Stimulated activated CD4-positive, alpha-beta T cell treated with anti-CD3 and anti-CD28 coated beads, Interleukin-15, amount 100 ng/mL, for 48 hours (primary cell): ENCODE measurements around the gene RUFY1.

Experiments
- DNase-seq, 2 donors: peaks; one replicate each; pipeline ENCODE4 v3.0.0-alpha.2; 2020; ENCODE audit warnings: low read depth in 2 of 2

RUFY1 gene

DNA sequence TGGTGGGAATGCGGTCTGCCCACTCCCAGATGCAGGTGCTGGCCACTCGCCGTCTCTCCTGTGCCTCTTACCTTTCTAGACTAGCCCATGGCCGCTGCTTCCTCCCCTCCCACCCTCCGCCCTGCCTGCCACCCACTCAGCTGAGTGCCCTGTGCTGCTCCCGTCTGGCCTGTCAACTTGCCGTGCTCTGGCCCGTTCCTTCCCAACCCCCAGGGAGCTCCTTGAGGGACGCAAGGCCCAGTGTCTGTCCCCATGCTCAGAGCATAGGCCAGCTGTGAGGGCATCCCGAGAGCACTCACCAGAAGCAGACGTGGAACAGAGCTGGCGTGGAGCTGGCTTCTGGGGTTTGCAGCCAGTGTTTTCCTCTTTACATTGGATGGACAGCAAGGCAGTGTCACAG lies 53.0 kb downstream of the RUFY1 start:
- no peak for DNase-seq

- DNase-seq, result no peak
Observed at GRCh38 chr5:179605026-179605833, 54.9 kb downstream of the RUFY1 start.

DNA sequence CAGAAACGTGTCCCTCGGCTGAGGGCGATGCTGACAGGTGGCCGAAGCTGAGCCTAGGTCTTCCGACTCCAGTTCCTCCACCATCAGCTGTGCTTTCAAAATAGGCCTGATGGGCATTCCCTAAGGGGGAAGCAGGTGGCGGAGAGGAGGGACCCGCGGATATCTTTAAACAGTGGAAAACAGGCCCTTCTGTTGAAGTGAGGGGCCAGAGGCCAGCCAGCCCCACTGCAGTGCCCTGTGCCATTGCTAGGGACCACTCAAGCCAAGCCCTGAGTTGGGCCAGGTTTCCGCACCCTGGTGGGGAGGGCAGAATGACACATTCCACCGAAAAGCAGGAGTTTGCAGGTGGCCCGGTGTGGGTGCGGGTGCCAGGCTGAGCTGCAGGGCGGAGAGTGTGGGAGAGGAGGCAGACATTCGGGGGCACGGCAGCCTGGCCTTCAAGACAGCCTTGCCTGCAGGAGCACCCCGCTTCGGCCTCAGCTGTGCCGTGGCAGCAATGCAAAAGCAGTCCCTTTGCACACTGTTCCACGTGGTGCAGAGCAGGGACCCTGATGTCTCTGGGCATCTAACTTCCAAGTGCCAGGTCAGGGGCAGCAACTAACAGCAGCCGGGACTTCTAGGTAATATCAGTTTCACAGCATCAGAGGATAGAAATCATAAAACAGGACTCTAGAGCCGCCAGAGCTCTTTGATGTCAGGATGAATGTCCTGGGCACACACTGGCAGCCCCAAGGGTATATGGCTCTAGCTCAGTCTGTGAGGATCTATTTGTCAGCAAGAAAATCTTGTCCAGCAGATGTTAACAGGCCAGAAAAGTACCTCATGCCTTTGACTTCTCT lies 55.9 kb downstream of the RUFY1 start:
- DNase-seq, result no peak

- no peak for DNase-seq
Observed at GRCh38 chr5:179606910-179607159, 56.5 kb downstream of the RUFY1 start.

GRCh38 chr5:179607160-179607931 lies 57.0 kb downstream of the RUFY1 start:
- DNase-seq, result no peak

GRCh38 chr5:179608131-179608581 lies 57.8 kb downstream of the RUFY1 start:
- no peak for DNase-seq

DNA sequence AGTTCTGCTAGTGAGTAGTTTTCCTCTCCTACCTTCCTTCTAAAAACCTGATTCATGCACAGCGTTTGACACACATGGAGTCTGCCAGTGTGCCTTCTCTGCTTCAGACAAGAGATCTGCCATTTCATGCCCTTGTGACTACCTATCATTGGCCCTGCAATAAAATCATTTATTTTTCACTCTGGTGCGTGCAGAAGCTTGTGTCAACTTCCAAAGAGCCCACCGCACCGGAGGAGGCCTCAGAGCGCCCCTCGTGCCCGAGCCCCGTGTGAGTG lies 59.4 kb downstream of the RUFY1 start:
- no peak for DNase-seq

GRCh38 chr5:179610109-179610902 lies 60.0 kb downstream of the RUFY1 start:
- DNase-seq, result no peak

GRCh38 chr5:179610903-179611265 lies 60.5 kb downstream of the RUFY1 start:
- DNase-seq, result no peak

- DNase-seq, result no peak
Observed at GRCh38 chr5:179612577-179613459, 62.5 kb downstream of the RUFY1 start.

DNA sequence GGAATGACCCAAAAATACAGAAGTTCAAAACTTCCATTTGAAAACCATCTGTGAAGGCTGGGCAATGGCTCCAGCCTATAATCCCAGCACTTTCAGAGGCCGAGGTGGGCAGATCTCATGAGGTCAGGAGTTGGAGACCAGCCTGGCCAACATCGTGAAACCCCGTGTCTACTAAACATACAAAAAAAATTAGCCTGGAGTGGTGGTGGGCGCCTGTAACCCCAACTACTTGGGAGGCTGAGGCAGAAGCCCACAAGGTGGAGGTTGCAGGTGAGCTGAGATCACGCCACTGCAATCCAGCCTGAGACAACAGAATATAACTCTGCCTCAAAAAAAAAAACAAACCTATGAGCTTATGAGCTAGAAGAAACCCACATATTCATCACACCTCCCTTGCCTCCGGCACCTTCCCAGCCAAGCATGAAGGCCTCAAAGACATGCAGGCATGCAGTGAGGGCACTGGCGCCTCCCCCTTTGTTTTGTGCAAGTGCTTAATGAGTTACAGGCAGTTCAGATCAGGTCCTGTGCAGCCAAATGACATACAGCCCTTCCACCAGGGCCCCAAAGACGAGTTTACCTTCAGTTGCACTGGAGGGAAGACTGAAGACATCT lies 63.2 kb downstream of the RUFY1 start:
- DNase-seq, result no peak

GRCh38 chr5:179614745-179615144 lies 64.4 kb downstream of the RUFY1 start:
- DNase-seq, result no peak

DNA sequence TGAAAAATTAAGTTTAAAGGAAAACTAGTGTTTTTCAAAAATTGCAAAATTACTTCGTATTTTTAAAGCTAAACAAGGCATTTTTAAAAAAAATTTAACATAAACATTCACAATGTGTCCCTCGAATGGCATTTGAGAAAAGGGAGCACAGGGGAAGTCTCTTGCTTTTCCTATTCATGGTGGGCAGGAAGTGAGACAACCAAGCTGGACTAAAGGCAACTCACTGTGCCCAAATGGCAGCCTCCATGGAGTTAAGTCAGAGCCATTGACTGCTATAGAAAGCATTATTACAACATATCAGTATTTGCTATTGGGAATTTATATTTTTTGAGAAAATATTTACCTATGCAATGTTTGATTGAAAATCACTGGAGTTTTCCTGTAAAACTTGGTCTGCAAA lies 64.8 kb downstream of the RUFY1 start:
- DNase-seq, result no peak

GRCh38 chr5:179616002-179616594 lies 65.7 kb downstream of the RUFY1 start:
- DNase-seq, result no peak

DNA sequence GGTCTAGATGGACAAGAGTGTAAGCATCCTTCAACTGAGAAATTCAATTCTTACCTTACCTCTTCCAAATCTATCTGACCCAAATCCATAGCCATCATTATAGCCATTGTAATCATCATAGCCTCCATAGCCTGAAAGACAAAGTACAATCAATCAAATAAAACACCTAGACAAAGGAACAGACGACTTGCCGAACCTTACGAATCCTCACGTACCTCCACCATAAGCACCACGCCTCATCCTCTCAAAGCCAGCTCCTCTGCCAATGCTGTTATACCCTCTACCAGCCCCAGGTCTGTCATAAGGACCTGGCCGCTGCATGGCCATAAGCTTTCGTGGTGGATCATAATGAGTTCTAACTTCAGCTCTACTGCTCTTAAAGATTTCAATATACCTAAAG lies 67.6 kb downstream of the RUFY1 start:
- no peak for DNase-seq

DNA sequence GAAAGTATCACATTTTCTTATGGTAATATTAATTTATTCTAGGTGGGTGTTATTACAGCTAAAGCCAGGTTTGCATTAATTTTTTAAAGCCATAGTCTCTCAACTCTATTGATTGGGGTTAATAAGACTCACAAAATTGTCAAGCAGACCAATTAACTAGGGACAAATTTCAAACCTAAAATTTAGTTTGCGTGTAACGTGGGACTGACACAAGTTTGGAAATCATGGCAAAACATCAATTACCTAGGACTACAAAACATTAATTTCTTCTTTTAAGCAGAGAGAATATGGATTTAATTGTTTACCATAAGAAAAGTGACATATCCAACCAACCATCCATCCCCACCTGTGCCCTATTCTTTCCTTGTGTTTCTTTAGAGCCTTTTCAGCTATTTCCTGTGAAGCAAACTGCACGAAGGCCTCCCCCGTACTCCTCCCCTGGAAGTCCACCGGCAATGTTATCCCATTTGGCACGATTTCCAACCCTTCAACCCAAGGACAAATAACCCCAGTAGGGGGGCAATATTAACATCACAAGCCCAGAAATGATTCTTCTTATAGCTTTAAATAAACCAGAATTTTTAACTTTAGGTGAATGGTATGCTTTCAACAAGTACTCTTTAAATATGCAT lies 68.7 kb downstream of the RUFY1 start:
- DNase-seq, result no peak

DNA sequence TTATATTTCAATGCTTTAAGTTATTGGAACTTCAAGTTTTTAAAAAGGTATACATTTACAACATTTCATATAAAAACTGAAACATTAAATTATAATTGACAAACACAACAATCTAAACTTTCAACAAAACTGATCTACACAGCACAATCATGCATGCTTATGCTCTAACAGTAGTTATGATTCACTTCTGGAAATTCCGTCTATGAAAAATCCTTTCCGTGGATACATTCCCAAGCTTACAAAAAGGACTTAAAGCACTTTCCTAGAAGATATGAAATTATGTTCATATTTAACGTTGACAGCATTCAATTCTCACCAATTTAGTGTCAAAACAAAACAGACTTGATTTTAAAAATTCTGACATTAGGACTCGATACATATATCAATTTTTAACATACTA lies 69.4 kb downstream of the RUFY1 start:
- no peak for DNase-seq

DNA sequence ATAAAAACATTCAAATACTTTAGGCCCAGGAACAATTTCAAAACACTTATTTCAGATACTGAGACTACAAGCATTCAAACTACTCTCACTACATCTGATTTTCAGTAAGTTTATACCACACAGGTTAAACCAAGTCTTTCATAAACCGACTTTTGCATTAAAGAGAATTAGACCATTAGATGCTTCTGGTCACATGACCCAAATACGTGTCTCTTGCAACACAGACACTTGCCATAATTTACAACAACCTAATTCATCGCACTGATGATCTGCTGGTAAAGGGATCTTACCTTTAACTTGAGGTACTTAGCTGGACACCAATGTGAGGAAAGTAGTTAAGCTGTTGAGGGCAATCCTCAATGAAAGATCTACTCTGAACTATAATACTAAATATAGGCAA lies 69.9 kb downstream of the RUFY1 start:
- no peak for DNase-seq

DNA sequence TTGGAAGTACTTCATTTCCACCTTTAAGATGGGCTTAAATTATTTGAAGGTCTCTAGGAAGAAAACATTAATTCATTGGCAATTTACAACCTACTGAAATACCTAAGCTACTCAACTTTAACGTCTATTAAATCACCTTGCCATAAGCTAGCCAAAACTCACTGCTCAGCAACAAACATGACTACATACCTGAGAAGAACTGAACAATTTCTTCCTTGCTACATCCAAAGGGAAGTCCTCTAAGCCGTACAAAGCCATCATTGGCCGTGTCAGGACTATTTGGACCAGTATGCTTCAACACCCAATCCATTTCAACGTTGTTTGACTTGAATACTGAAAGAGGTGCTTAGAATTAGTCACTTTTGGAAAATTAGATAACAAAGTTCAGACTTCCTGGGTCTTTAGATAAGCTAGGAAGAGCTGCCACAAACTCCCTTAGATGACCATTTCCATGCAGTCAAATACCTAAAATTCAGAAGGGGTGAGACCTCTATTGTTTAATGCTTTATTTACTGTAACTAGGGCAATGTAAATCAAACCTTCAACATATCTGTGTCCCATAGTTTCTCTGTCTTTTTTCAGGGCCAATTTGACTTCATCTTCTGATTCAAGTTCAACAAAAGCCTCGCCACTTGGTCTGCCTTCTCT lies 70.5 kb downstream of the RUFY1 start:
- no peak for DNase-seq
